HL-60 (cell line): Measurements from ENCODE around the gene FAM76B.

Experiments
- DNase-seq, 2 experiments: peaks; one replicate each; pipeline ENCODE4 v3.0.0-alpha.2; 2010 to 2020; ENCODE audit warnings: low read depth in 1 of 2, low spot score in 1 of 2
- H3K27ac ChIP-seq: fragments of 250-450 bp; sonication (Bioruptor Pico); replicated peaks from 2 replicates; pipeline ENCODE4 v1.5.1; 2020; ENCODE audit warnings: mild to moderate bottlenecking, moderate library complexity
- H3K27me3 ChIP-seq: fragments of 250-450 bp; sonication (Bioruptor Pico); 2 replicates; pipeline ENCODE4 v1.5.1; 2021; ENCODE audit warnings: mild to moderate bottlenecking, moderate library complexity; ENCODE audit not compliant: insufficient read depth, poor library complexity, severe bottlenecking
- H3K4me3 ChIP-seq: replicated peaks from 2 replicates; pipeline ENCODE4 v1.5.1; 2011; ENCODE audit warnings: mild to moderate bottlenecking, control low read depth, low read length; ENCODE audit not compliant: insufficient read depth
- GABPA ChIP-seq: IDR thresholded peaks from 2 replicates; pipeline ENCODE4 v1.6.1; 2012; ENCODE audit warnings: low read depth
- POLR2AphosphoS5 ChIP-seq: IDR thresholded peaks from 2 replicates; pipeline ENCODE4 v1.6.1; 2012; ENCODE audit warnings: low read depth
- SPI1 ChIP-seq: IDR thresholded peaks from 2 replicates; pipeline ENCODE4 v1.6.1; 2012; ENCODE audit warnings: low read depth, mild to moderate bottlenecking, borderline replicate concordance
- TF ChIP-seq, protein P1 (sequence below): IDR thresholded peaks from one replicate; pipeline ENCODE4 v1.5.1; 2011; ENCODE audit warnings: low read length, control low read depth, inconsistent platforms; ENCODE audit not compliant: insufficient read depth
- TF ChIP-seq, protein P2 (sequence below): IDR thresholded peaks from 2 replicates; pipeline ENCODE4 v1.6.1; 2012; ENCODE audit warnings: low read depth; ENCODE audit not compliant: insufficient replicate concordance

The FAM76B gene

GRCh38 chr11:95788921-95789505 lies 569 bp downstream of the FAM76B start:
- peak in 1 of 2 experiments; percentile 38 for DNase-seq
- TF ChIP-seq POLR2AphosphoS5, result no peak
- TF ChIP-seq, protein P1, sequence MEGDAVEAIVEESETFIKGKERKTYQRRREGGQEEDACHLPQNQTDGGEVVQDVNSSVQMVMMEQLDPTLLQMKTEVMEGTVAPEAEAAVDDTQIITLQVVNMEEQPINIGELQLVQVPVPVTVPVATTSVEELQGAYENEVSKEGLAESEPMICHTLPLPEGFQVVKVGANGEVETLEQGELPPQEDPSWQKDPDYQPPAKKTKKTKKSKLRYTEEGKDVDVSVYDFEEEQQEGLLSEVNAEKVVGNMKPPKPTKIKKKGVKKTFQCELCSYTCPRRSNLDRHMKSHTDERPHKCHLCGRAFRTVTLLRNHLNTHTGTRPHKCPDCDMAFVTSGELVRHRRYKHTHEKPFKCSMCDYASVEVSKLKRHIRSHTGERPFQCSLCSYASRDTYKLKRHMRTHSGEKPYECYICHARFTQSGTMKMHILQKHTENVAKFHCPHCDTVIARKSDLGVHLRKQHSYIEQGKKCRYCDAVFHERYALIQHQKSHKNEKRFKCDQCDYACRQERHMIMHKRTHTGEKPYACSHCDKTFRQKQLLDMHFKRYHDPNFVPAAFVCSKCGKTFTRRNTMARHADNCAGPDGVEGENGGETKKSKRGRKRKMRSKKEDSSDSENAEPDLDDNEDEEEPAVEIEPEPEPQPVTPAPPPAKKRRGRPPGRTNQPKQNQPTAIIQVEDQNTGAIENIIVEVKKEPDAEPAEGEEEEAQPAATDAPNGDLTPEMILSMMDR, result no peak
- TF ChIP-seq, protein P2, sequence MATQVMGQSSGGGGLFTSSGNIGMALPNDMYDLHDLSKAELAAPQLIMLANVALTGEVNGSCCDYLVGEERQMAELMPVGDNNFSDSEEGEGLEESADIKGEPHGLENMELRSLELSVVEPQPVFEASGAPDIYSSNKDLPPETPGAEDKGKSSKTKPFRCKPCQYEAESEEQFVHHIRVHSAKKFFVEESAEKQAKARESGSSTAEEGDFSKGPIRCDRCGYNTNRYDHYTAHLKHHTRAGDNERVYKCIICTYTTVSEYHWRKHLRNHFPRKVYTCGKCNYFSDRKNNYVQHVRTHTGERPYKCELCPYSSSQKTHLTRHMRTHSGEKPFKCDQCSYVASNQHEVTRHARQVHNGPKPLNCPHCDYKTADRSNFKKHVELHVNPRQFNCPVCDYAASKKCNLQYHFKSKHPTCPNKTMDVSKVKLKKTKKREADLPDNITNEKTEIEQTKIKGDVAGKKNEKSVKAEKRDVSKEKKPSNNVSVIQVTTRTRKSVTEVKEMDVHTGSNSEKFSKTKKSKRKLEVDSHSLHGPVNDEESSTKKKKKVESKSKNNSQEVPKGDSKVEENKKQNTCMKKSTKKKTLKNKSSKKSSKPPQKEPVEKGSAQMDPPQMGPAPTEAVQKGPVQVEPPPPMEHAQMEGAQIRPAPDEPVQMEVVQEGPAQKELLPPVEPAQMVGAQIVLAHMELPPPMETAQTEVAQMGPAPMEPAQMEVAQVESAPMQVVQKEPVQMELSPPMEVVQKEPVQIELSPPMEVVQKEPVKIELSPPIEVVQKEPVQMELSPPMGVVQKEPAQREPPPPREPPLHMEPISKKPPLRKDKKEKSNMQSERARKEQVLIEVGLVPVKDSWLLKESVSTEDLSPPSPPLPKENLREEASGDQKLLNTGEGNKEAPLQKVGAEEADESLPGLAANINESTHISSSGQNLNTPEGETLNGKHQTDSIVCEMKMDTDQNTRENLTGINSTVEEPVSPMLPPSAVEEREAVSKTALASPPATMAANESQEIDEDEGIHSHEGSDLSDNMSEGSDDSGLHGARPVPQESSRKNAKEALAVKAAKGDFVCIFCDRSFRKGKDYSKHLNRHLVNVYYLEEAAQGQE, result no peak
- TF ChIP-seq GABPA, result no peak
- no peak for TF ChIP-seq SPI1
- no peaks in the 10 kb centered on the region for H3K27me3 ChIP-seq
- peak overlapping the region; percentile 97 for H3K4me3 ChIP-seq
- peak overlapping the region; percentile 99 for H3K27ac ChIP-seq

DNA sequence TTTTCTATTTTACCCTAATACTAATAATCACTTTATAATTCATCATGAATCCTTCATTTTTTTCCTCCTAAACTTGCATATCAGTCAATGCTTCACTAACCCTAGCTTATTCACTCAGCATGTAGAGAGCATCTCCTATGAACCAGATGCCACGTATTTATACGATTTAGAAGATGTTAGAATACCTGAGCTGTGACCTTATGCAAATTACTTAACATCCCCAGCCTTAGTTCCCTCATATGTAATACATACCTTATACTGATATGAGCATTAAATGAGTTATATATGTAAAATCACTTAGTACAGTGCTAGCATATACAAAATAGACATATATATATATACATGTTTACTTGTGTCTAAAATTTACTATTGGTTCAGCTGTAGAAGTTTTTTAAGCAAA lies 9.0 kb downstream of the FAM76B start:
- DNase-seq, result no peak
- TF ChIP-seq, protein P1, result no peak
- TF ChIP-seq SPI1, result no peak
- TF ChIP-seq GABPA, result no peak
- TF ChIP-seq, protein P2, result no peak
- no peak for TF ChIP-seq POLR2AphosphoS5
- H3K27ac ChIP-seq, result no peak overlapping the region
- H3K4me3 ChIP-seq, result no peak overlapping the region
- H3K27me3 ChIP-seq, result no peaks in the 10 kb centered on the region

- Histone ChIP-seq H3K27me3 (no peaks in the 10 kb centered on the region), H3K27ac (no peak overlapping the region), H3K4me3 (no peak overlapping the region)
- no peak for DNase-seq
- TF ChIP-seq, protein P1, result no peak
- no peak for TF ChIP-seq GABPA
- TF ChIP-seq, protein P2, result no peak
- no peak for TF ChIP-seq SPI1
These were observed 10.9 kb downstream of the FAM76B start for GRCh38 chr11:95778699-95779098.
